Stimulated activated CD4-positive, alpha-beta T cell treated with anti-CD3 and anti-CD28 coated beads, Interleukin-4, amount 100 ng/mL, for 4 hours (primary cell): ENCODE data around the gene PNMA6F.
"Not testable (repeated sequence)": the region's sequence is repeated elsewhere in the genome, so short reads cannot be mapped to it uniquely, and the experiment has no call there.

ENCODE experiments used
- DNase-seq, 2 experiments: peaks; one replicate each; pipeline ENCODE4 v3.0.0-alpha.2; 2020

The PNMA6F gene

GRCh38 chrX:153301746-153302145 lies 19.8 kb downstream of the PNMA6F start:
- DNase-seq: no peak

GRCh38 chrX:153299855-153300254 lies 21.7 kb downstream of the PNMA6F start:
- DNase-seq: no peak

- DNase-seq: no peak
These were observed 24.2 kb downstream of the PNMA6F start for GRCh38 chrX:153297376-153297775.

- not testable (repeated sequence) for DNase-seq
These were observed 28.0 kb downstream of the PNMA6F start for GRCh38 chrX:153293485-153294071.

- DNase-seq: not testable (repeated sequence)
These were observed 32.8 kb downstream of the PNMA6F start for GRCh38 chrX:153288807-153289206.

DNA sequence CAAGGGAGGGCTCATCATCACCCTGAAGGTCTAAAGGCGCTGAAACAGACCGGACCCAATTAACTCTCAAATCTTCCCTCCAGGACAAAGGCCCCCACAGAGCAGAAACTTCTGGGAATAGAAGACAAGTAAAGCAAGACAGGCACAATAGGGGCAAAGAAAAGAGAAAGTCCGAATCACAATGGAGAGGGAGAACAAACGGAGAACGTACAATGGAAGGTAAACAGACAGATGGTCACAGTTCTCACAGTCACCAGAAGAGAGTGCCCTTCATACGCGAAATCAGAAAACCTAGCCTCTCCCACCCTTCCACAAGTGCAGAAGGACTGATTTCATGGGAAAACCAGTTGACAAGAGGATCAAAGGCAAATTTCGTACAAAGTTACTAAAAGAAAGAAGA lies 35.9 kb downstream of the PNMA6F start:
- DNase-seq: not testable (repeated sequence)

- DNase-seq: not testable (repeated sequence)
These were observed 37.6 kb downstream of the PNMA6F start for GRCh38 chrX:153283982-153284381.

GRCh38 chrX:153281784-153282183 lies 39.8 kb downstream of the PNMA6F start:
- DNase-seq: not testable (repeated sequence)

GRCh38 chrX:153279304-153279703 lies 42.3 kb downstream of the PNMA6F start:
- not testable (repeated sequence) for DNase-seq

GRCh38 chrX:153276049-153276448 lies 45.5 kb downstream of the PNMA6F start:
- not testable (repeated sequence) for DNase-seq

DNA sequence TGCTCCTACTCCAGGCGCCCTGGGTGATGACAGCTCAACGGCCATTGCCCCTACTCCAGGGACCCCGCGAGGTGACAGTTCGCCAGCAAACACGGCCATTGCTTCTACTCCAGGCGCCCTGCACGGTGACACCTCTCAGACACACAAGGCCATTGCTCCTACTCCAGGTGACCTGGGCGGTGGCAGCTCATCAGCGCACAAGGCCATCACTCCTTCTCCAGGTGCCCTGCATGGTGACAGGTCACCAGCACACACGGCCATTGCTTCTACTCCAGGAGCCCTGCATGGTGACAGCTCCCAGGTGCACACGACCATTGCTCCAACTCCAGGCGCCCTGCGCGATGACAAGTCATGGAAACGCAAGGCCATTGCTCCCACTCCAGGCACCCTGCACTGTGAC lies 46.1 kb downstream of the PNMA6F start:
- DNase-seq: not testable (repeated sequence)

- DNase-seq: not testable (repeated sequence)
These were observed 49.0 kb downstream of the PNMA6F start for GRCh38 chrX:153272584-153272983.

- DNase-seq: not testable (repeated sequence)
These were observed 49.5 kb downstream of the PNMA6F start for GRCh38 chrX:153272070-153272469.
